Stimulated activated CD8-positive, alpha-beta memory T cell treated with anti-CD3 and anti-CD28 coated beads, Interleukin-4, amount 100 ng/mL, for 48 hours (primary cell): ENCODE measurements around the gene EEF1AKMT4.
A peak's percentile ranks its signal among the peaks of the same experiment; 100 is the strongest.

ENCODE experiments used
- DNase-seq: peaks from one replicate; pipeline ENCODE4 v3.0.0-alpha.2; 2020

Gene EEF1AKMT4

GRCh38 chr3:184236033-184236410 lies 13.4 kb upstream of the EEF1AKMT4 start:
- DNase-seq, result no peak

- DNase-seq, result no peak
Measured at GRCh38 chr3:184236636-184237035, 12.8 kb upstream of the EEF1AKMT4 start.

- DNase-seq, result no peak
Measured at GRCh38 chr3:184237211-184237610, 12.3 kb upstream of the EEF1AKMT4 start.

- DNase-seq, result no peak
Measured at GRCh38 chr3:184237807-184238206, 11.7 kb upstream of the EEF1AKMT4 start.

- no peak for DNase-seq
Measured at GRCh38 chr3:184238246-184238818, 11.1 kb upstream of the EEF1AKMT4 start.

GRCh38 chr3:184239221-184239620 lies 10.3 kb upstream of the EEF1AKMT4 start:
- no peak for DNase-seq

- no peak for DNase-seq
Measured at GRCh38 chr3:184239708-184240107, 9.8 kb upstream of the EEF1AKMT4 start.

GRCh38 chr3:184240384-184241140 lies 8.9 kb upstream of the EEF1AKMT4 start:
- no peak for DNase-seq

- DNase-seq, result no peak
Measured at GRCh38 chr3:184241141-184241446, 8.4 kb upstream of the EEF1AKMT4 start.

- no peak for DNase-seq
Measured at GRCh38 chr3:184241447-184242296, 7.8 kb upstream of the EEF1AKMT4 start.

- no peak for DNase-seq
Measured at GRCh38 chr3:184242297-184242685, 7.2 kb upstream of the EEF1AKMT4 start.

- DNase-seq, result peak; percentile 92
Measured at GRCh38 chr3:184248454-184249411, 739 bp upstream of the EEF1AKMT4 start, which contains the start of gene ALG3. Gene ALG3, minus strand, starts transcription at chr3:184248962. Its CDS starts 22 bp downstream, at chr3:184248940.

GRCh38 chr3:184250167-184250828 lies 826 bp downstream of the EEF1AKMT4 start:
- DNase-seq, result peak; percentile 96

- DNase-seq, result no peak
Measured at GRCh38 chr3:184255291-184256039, 6.0 kb downstream of the EEF1AKMT4 start.

GRCh38 chr3:184257083-184257915 lies 7.8 kb downstream of the EEF1AKMT4 start:
- DNase-seq, result no peak

- DNase-seq, result no peak
Measured at GRCh38 chr3:184258926-184259325, 9.5 kb downstream of the EEF1AKMT4 start.

- DNase-seq, result no peak
Measured at GRCh38 chr3:184259396-184259877, 10.0 kb downstream of the EEF1AKMT4 start.

- peak; percentile 51 for DNase-seq
Measured at GRCh38 chr3:184259878-184260723, 10.6 kb downstream of the EEF1AKMT4 start.

- DNase-seq, result no peak
Measured at GRCh38 chr3:184260724-184261269, 11.3 kb downstream of the EEF1AKMT4 start.
